Activated T-helper 9 cell treated with anti-CD3 and anti-CD28 coated beads, Interleukin-2, amount 50 U/mL, for 16 hours (primary cell): ENCODE data around the gene IQCK.

Source experiments
- DNase-seq: peaks from one replicate; pipeline ENCODE4 v3.0.0-alpha.2; 2020; ENCODE audit warnings: low read depth

IQCK gene

DNA sequence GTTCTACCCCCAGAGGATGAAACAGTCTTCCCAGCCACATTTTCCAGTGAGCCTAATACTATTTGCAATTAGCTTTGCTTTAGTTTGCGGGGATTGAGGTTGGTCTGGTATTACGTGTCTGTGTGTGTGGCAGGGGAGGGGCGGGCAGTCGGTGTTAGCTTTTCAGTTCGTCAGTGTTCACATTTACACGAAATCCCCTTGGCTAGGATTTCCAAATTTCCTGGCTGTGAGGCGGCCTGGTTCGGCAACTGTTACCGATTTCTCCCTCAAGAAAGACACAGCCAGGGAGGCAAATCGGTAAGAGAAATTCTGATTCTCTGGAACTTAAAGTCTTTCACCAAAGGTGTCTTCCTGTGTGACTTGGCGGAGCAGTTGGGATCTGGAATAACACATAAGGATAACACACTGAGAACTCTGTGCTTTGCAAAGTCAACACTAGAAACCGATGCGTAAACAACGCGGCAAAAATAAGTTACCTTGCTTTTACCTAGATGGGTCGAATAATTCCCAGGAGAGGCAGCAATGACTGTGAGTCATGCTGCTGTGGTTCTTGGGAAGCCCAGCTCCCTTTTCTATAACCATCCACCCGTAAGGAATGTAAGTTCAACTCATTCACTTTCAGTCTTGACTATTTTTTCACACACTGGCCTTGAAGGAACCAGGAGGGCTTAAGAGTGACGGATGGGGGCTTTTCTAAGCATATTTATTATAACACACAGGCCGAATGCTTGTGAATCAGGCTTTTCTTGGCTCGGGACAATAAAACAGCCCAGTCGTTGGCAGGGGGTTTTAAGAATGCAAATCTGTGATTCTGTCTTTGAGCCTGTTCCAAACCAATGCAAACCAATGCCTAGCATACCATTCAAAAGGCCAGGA lies 142.3 kb downstream of the IQCK start:
- DNase-seq, result no peak

DNA sequence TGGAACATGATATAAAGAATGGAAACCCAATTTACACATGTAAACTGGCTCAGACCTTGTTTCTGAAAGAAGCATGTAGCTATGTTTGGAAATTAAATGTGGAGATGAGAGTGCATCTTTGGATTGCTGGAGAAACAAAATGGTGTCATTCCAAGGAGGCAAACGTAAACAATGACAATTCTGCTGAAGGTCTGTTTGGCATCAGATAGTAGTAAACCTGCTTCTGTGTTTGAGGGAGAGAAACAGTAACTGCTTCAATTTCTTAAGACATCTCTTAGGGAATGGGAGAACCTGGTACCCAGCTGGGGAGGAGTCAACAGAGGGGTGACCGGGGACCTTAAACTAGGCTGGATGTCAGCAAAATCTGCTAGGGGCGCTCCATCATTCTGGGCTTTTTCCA lies 143.1 kb downstream of the IQCK start:
- no peak for DNase-seq

DNA sequence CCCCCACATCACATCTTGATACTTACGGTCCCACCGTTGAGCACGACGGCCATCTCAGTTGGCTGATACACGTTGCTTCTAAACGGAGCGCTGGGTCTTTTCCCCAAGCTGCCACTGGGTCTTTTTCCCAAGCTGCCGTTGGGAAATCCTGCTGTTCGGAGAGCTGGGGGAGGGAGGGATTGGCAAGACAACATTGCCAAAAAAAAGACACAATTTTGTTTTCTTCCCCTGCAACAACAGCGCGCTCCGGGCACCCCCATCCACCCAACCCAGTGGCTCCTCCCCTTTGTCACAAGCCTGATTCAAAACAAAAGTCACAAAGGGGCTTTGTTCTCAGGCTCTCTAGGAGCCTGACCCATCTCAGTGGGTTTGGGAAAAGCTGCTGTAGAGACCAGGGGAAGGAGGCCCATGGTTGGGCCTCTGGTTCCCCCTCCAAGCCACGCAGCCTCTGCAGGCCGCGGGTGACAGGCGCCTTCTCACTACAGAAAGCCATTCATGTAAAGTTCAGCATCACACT lies 143.8 kb downstream of the IQCK start:
- DNase-seq, result no peak

DNA sequence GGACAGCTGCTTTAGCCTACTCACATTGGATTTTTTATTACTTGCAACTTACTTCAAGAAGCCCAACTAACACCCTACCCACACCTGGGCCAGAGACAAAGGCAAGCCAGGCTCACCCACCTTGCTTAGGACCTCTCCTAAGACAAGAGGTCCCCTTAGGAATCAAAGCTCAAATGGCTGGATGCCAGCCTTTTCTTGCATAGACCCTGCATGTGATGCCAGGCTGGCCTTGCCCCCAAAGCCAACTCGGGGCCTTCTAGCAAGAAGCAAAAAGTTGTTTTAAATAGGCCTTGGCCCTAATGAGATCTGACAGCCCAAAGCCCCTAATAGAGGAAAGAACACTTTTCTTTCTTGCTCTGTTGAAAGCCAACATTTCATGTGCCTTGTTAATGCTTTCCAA lies 145.9 kb downstream of the IQCK start:
- DNase-seq, result no peak

DNA sequence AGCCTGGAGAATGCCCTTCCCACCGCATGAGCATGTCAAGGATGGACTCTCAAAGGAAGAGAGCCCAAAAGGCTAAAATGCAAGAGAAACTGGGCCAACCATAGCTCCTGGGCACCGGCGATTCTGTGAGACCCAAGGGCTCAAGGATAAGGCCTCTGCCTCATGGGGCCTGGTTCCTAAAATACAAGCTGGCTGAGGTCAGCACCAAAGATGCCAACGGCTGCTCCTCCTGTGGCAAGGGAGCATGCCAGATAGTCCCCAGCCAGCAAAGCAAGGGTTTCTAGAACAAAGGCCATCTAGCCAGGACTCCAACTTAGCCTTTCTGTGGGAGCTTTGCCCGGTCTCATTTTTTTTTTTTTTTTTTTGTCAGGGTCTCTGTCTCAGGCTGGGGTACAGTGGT lies 146.5 kb downstream of the IQCK start:
- no peak for DNase-seq

DNA sequence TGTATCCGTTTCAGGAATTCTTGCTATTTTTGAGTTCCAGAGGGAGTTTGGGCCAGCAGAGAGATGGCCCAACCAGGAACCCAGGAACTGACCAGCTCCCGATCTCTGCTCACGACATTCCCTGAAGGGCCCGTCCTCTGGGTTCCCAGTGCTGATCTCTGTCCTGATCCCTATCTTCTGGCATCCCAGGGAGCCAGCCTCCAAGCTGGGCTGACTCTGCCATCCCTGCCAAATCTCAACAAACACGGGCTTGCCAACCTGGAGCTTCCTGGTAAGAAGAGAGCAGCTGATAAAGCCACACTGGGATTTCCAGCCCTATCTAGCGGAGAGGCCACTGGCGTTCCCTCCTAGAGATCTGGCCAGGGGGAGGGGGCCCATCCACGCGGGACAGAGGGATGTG lies 150.3 kb downstream of the IQCK start:
- no peak for DNase-seq

DNA sequence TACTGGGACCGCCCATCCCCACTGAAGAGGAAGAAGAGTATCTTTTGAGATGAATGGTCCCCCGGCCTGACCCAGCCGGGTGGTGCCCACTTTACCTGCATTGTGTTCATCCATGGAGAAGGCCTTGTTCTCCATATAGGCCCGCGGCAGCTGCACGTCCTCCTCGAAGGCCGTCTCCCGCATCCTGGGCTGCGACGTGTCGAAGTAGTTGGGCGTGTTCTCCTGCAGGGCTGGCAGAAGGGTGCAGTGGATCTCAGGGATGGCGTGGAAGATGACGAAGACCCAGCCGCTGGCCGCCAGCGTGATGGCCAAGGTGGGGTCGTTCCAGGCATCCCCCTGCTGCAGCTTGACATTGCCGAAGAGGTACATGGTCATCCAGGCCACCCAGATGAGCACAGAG lies 153.7 kb downstream of the IQCK start:
- DNase-seq, result no peak

DNA sequence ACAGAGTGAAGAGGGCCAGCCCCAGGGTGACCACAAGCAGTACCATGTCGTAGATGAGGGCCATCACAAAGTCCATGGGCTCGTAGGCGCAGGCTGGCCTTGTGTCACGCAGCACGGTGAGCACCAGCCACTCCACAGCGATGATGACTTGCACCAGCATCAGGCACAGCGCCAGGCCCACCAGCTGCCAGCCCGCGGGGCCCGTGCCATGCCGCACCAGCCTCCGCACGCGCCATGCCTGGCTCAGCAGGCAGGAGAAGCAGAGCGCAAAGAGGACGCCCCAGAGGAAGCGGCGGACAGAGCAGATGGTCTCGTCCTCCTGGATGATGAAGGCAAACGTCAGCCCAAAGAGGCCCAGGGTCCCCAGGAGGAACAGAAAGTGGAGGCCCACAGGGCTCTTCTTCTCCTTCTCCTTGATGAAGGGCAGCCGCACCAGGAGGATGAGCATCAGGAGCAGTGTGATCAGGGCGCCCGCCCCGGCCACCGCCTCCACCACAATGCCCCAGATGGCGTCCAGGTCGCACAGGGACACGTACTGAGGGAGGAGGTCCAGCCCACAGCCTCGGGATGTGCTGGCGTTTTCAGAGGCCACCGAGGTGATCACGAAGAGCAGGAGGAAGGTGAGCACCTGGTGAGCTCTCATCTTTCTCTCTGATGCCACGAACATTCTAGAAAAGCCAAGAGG lies 154.2 kb downstream of the IQCK start:
- DNase-seq, result no peak

DNA sequence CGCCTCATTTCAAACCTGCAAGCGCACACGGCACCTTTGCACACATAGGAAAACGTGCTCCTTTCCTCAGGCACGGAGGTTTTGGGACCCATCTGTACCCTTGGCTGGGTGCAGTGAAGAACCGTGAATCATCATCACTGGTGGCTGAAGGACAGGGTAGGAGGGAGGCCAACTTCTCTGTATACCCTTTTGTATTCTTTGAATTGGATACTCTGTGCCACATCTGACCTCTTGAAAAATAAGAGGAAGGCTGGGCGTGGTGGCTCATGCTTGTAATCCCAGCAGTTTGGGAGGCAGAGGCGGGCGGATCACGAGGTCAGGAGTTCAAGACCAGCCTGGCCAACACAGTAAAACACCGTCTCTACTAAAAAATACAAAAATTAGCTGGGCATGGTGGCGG lies 154.9 kb downstream of the IQCK start:
- DNase-seq, result no peak

DNA sequence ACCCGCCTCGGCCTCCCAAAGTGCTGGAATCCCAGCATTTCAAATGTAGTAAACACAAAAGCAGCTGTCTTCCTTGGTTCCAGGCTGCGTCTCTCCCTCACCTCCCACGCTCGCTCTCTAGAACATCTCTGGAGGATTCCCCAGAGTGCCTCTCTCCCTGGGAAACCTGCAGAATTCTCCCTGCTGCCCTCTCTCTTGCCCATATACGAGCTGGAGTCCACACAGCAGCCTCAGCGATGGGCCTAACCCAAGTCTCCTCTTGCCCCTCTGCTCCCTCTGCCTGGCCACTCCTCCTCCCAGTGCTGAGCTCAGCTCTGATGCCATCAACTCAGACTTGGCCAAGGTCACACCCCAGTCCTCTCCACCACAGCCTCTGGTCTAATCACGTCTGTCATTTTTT lies 156.0 kb downstream of the IQCK start:
- DNase-seq, result no peak

DNA sequence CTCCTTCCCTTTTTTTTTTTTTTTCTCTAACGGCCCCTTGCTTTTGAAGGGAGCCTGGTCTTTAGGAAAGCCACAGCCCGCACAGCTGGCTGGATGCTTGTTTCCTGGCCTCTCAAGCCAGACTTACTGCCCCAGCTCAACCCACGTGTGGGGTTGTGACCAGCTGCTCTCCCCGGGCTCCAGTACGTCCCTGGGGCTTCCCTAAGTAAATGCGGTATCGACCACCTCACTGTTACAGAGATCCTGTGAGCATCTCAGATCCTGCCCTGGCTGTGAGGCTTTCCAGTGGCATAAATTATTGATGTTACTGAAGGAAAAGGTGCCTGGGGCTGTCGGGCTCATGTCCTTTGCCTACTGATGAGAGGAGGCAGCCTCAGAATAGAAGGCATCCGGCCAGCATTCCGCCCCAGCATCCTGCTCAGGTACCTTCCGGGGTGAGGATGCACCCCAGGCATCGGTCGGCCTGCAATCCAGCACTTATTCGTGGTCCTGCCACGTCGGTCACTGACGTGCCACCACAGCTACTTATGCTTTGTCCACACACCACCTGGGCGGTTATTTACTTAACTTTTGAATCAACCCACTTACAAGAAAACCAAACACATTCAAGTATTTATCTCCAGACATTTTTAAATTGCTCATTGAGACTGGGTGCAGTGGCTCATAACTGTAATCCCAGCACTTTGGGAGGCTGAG lies 156.9 kb downstream of the IQCK start:
- DNase-seq, result no peak

DNA sequence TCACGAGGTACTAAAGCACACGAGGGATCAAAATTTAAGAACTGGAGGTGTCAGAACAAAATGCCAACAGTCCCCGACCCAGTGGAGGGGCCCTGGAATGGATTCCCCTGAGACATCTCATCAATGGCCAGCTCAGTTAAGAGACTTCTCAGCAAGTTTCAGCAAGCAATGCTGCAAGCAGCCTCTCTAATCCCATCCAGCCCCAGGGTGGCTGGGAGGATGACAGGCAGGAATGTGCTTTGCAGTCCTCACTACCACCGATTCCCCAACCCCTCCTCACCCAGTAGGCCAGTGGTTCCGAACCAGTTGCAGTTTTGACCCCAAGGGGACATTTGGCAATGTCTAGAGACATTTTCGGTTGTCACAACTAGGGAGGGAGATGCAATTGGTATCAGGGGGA lies 157.8 kb downstream of the IQCK start:
- no peak for DNase-seq

DNA sequence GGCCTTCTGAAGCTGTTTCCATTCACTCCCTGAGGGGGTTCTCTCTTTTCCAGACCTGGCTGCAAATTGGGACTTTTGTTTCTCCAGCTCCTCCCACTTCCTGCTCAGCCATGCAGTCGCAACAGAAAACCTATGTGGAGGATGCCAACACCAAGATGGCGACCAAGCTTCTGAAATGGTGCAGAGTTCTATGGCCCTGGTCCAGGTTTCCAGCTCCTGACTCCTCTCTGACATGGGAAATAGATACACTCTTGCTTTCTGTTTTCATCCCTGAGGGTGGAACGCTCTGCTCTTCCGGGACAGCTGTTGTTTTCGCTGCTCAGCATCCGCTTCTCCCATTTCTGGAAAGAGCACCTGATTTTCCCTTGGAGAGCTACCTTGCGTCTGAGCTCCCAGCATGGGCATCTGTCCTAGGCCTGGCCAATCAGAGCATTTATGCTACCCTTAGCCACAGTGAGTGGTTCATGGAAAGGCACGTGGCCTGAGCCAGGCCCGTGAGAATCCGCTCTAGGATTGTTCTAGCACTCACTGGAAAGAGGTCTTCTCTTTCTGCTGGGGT lies 158.5 kb downstream of the IQCK start:
- DNase-seq, result no peak

DNA sequence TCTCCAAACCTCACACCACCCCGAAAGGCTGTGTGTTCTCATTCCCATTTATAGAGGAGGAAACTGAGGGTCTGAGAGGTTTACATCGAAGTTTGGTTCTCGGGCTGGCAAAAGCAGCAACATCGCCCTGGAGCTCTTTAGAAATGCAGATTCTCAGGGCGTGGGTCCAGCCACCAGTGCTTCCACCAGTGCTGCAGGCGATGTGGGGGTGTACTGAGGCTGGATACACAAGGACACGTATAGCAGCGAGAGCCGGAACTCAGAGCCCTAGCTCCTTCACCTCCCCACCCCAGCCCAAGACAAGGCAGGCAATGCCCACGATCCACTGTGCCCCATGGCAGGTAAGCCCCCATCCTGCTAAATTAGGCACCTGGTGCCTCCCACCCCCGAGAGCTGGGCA lies 160.7 kb downstream of the IQCK start:
- no peak for DNase-seq

DNA sequence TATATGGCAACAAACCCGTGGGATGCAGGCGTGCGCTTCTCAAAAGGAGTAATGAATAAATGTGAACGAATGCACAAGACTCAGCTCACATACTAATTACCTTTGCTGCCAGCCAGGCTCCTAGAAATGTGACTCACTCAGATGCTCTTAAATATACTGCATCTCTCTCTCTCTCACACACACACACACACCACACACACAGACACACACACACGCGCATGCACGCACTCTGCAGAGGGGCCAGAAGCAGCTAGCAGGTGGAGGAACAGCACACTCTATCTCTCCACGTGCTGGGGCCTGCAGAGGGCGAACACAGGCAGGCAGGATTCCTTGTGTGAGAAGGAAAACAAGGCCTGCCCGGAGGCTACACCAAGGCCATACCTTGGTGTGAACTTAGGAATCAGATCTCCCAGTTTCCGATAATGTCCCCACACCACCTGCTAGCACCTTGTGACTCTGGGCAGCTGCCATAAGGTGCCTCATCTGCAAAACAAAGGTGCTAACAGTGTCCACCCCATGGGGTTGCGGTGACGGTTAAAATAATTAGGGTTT lies 161.2 kb downstream of the IQCK start:
- DNase-seq, result no peak

DNA sequence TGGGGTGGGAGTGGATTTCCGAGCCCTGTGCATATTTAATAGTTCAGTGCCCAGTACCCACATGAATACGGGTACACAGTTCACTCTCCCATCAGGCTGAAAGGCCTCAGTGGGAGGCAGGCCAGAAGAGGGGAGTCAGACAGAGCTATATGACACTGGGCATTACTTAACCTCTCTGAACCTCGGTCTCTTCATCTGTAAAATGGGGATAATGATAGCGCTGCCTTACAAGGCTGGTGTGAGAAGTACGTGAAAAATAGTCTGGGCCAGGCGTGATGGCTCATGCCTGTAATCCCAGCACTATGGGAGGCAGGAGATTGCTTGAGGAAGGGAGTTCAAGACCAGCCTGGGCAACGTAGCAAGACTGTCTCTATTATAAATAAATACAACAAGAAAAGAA lies 163.0 kb downstream of the IQCK start:
- DNase-seq, result no peak

DNA sequence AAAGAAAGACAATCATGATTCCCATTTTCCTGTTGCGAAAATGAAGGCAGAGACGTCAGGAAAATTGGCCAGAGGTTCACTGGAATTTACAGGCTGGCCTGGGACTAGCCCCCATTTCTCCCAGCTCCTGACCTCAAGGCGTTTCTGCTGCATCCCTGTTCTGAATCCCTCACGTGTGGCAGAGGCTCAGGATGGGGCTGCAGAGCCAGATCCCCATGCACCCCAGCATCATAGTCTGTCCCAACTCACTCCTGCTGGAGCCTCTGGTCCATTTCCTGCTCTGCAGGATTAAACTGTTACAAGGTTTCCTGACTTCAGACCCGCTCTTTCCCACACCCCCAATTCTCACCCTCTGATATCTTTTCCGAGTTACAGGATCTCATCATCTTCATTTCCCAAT lies 163.7 kb downstream of the IQCK start:
- no peak for DNase-seq

DNA sequence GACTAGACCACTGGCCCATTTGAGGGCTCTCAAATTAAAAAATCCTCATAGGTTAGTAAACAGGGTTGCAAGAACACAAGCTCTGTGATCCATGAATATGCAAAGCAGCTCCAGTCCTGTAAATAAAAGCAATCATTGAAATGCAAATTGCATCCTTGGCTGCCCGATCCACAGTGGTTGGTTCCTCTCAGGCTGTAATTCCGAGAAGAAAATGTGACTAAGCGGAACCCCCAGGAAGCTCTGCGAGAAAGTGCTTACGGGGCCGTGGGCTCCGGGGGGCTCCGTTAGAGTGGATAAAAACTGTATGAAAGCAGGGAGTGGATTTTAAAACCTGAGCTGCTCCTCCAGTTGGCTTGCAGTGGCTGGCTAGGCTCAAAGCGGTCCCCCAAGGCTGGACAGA lies 164.1 kb downstream of the IQCK start:
- no peak for DNase-seq

DNA sequence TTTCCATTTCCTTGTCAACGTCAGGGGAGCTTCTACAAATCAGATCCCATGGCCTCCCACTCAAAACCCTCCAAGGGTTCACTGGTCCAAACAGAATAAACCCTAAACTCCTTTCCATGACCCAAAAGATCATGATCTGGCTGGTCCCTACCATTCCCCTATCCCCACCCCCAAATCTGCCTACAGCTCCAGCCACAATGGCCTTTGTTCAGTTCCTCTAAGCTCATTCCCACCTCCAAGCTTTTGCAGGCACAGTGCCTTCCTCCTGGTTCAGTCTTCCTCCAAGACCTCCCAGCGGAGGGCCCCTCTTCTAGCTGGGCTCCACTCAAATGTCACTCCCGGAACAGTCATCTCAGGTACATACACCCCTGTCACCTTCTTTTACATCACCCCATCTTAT lies 164.6 kb downstream of the IQCK start:
- no peak for DNase-seq

DNA sequence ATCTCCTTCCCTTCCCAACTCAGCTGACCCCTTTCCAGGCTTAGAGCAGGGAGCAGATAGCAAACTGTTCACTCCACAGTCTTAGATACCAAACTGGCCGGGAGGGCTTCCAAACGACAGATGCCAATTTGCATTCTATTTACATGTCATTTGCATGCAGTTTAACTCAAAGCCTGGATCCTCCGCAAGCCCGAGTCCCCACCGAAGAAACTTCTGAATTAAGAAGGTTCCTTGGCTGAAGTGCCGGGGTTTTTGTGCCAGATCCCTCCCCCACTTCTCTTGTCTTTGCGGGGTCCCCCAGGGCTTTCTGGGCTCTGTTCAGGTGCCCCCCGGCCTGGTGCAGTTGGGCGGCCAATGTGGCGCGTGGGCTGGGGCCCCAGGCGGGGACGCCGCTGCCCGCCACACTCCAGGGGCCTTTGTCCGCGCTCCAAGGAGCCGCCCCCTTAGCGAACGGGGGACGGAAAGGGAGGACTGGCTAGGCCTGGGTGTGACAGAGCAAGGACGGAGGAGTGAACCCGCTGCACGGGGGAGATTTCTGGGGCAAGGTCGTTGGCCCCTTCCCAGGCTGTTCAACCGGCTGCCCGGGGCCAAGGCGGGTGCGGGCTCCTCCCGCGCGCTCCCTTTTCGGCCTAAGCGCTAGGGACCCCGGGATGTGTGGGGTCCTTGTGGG lies 165.4 kb downstream of the IQCK start:
- DNase-seq, result no peak

DNA sequence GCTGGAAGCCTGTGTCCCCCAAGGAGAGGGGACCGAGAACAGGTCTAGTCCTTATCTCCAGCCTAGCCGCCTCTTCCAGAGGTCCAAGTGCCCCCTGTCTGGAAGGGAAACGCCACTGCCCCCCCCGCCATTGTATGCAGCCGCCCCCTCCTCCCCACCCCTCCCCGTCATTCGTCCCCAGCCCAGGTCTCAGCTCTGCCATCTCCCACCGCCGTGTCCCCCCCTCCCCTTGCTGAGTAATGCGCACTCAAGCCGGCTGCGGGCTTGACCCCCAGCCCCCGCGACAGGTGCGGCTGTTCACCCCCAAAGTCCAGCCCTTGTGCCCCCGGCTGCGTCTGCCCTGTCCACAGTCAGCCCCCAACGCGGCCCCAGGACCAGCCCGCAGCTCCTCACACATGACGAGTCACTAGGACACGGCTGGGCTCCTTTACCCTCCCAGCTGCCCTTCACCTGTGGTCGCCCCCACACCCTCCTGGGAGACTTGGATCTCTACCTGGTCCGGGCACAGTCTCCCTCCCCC lies 166.0 kb downstream of the IQCK start:
- DNase-seq, result no peak
